NAMALWA (cell line): ENCODE measurements around the gene PDE8B.
A peak's percentile ranks its signal among the peaks of the same experiment; 100 is the strongest.

Experiments
- DNase-seq: peaks from one replicate; pipeline ENCODE4 v3.0.0-alpha.2; 2015; ENCODE audit warnings: low spot score

PDE8B gene

DNA sequence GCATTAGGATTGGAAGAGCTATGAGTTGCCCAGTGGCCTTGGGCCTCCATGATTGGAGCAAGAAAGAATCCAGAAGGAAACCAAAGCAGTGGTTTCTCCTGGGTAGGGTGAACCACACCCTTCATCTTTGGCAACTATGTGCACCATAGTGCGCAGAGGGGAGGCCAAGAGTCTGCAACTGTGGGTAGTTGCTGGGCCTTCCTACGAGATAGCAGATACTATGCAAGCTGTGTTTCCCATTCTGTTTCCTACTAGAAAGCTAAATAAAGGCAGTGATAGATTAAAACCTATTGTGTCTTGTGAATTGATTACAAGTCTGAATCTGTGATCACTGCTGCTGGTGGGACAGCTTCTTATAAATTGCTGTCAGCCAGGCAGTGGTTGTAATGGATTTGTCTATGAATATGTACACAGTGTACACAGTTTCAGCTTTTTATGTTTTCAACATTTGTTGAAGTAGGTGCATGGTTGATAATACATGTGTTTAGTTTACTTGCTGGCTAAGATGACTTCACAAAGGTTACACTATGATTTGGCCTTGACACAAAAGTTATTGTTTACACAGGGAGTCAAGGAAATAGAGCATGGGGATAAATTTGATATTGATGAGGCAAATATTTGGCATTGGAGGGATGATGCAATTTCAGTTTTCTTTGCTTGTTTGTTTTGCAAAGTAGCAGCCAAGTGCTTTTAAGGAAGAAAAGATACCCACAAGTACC is 23.7 kb upstream of the PDE8B start:
- DNase-seq = no peak

DNA sequence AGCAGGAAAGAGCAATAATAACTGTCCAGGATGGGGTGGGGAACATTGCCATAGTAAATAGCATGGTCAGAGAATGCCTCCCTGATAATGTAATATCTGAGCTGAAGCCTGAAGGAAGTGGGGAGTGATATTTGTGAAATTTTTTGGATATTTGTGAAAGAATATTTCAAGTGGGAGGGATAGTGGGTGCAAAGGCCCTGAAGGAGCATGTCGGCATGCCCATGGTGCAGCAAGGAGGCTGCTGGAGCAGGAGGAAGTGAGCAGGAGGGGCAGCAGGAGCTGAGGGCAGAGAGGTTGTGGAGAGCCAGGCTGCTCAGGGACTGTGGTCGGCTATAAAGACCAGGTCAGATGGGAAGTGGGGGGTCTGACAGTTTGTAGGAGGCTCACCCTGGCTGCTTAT is 21.1 kb upstream of the PDE8B start:
- no peak for DNase-seq

DNA sequence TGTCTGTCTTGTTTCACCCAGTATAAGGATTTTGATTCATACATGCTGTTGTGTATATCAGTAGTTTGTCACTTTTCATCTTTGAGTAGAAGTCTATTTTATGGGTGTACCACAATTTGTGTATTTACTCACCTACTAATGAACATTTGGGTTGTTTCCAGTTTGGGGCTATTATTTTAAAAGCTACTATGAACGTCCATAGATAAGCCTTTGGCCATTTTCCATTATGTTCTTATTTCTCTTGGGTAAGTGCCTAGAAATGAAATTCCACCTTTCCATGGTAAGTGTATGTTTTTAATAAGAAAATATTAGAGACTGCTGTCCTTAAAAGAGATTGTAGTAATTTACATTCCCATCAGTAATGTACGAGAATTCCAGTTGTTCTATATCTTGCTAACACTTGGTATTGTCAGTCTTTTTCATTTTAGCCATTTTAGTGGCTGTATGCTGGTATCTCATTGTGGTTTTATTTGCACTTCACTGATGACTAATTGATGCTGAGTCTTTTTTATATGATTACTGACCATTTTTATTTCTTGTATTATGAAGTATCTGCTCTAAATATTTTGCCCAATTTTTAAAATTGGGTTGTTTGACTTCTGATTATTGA is 17.9 kb upstream of the PDE8B start:
- no peak for DNase-seq

DNA sequence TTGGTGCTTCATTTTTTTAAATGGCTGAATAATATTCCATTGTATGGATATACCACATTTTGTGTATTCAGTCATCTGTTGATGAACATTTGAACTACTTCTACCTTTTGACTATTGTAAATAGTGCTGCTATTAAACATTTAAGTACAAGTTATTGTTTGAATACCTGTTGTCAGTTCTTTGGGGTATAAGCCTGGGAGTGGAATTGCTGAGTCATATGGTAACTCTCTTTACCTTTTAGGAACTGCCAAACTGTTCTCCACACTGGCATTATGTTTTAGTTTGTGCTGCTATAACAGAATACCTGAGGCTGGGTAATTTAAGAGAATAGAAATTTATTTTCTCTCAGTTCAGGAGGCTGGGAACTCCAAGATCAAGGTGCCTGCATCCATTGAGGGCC is 15.7 kb upstream of the PDE8B start:
- no peak for DNase-seq

DNA sequence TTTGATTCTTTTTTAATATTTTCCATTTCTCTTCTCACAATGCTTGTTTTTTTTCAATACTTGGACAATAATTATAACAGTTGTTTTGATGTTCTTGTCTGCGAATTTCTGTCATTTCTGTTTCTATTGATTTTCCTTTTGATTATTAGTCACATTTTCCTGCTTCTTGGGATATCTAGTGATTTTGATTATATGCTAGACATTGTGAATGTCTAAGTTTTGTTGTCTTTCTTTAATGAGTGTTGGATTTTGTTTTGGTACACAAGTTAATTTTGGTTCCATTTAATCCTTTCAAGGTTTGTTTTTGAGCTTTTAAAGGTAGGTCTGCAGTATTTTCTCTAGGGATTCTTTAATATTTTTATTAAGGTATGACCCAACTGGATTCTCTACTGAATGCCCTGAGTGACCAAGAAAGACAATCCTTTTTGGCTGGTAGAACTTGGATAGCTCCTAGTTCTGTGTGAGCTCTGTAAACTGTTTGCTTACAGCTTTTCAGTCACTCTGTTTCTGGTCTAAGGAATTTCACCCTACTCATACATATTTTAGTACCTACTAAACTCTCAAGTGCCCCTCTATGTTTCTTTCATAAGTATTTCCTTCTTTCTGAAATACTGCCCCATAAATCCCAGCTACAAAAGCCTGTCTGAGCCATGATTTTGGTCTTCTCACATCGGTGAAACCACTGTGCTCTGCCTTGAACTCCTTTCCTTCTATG is 12.5 kb upstream of the PDE8B start:
- no peak for DNase-seq

DNA sequence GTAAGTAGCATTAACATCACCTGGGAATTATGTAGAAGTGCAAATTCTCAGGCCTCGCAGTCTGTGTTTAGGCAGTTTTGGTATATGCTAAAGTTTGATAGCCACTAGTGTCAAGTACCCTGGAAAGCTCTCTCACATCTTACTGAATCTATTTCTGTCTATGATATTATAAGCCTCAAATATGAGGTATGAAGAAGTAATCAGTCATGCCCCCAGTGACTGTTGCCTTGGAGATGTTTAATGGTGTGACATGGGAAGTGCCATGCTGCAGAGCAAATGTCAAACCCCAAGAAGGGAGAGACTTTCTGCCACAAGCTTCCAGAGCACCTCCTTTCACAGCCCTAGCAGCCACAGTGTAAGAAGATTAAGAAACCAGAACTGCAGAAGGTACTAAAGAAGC is 9.8 kb upstream of the PDE8B start:
- no peak for DNase-seq

DNA sequence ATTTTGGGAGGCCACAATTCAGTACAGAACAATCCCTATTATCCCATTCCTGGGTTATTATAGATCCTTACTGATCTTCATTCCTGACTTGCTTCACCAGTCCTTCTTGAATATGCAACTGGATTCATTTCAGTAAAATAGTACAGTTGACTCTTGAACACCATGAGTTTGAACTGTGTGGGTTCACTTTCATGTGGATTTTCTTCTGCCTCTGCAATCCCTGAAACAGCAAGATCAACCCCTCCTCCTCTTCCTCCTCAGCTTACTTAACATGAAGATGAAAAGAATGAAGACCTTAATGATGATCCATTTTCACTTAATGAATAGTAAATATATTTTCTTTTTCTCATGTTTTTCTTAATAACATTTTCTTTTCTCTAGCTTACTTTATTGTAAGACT is 8.3 kb upstream of the PDE8B start:
- DNase-seq = no peak

DNA sequence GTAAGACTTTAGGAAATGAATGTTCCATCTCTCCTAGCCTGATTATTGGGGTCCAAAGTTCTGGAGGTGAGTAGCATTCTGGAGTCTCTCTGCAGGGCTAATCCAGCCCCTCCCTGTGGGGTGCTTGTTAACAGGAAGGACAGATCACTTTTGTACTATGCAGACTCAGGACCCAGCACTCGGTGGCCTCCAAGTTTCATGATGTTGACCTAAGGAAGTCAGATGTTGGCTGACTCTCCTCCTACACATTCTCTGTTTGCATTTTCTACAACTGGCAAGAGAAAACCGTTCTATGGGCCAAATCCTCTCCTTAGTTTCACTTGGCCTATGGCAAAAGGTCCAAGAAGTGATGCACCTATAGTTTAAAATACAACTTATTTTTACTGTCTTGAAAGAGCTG is 5.5 kb upstream of the PDE8B start:
- DNase-seq = no peak

DNA sequence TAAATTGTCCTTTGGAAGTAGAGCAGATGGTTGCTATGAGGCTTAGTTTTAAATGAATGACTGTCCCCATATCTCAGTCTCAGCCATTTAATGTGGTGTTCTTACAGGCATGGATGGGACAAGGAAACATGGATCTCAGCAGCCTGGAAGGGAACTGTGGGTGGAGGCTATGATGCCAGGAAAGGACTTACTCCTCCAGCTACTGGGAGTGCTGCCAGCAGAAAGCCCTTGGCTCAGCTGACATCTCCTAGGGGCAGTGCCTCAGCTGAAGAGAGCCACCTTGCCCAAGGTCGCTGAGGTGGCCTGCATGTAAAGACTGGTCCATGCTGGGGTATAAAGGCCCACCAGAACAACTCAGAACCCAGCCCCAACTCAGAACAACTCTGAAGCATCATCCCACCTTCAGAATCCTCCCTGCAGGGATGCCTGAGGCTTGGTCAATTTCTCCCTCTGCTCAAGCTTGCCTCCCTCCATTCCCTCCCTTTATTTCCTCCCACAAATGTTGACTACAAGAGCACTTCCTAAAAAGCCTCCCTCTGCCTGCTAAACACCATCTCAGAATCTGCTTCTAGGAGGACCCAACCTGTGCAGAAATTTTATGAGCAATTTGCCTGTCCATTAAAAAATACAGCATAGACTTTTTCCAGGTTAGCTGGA is 1.8 kb upstream of the PDE8B start:
- no peak for DNase-seq

DNA sequence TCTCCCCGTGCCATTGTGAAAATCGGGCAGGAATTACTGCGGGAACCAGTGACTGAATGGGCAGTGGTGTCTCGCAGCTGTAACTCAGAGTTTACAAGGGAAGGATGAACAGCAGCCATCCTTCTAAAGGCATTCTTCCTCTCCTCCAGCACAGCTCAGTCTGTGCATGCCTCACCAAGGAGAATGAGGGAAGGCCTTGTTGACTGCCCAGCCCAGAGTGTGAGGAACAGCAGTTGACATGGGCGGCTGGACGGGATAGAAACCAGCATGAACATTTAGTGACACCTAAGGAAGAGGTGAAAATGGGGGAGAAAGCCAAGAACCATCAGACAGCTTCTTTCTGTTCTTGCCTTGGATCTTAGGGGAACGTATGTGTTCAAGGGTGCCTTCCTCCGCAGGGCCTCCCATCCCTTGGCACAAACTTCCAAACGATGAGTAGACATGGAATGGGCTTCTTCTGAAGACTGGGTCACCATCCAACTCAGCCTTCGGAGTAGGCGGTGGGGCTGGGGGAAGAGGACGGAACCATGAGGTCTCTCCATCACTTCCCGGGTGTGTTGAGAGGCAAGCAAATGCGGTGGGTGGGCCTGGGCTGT is 887 bp upstream of the PDE8B start:
- DNase-seq = no peak

DNA sequence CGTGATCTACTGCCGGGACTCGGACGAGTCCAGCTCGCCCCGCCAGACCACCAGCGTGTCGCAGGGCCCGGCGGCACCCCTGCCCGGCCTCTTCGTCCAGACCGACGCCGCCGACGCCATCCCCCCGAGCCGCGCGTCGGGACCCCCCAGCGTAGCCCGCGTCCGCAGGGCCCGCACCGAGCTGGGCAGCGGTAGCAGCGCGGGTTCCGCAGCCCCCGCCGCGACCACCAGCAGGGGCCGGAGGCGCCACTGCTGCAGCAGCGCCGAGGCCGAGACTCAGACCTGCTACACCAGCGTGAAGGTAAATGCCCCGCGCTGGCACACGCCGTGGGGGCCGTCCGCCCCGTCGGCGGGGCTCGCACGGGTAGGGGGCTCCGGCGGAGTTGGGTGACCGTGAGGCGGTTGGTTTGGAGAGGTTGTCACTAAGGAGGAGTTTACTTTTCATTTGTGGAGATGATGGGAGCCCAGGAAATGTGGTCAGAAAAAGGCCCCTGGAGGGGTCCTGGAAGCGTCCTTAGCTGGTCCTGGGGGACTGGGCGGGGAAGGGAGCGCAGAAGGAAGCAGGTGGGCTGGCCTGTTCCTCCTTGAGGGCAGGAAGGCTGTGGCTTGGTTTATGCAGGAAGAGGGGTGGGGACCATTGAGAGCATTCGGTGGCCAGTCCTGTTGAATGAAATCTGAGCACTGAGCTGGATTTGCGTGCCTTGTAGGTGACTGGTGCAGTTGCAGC is 647 bp downstream of the PDE8B start:
- no peak for DNase-seq

DNA sequence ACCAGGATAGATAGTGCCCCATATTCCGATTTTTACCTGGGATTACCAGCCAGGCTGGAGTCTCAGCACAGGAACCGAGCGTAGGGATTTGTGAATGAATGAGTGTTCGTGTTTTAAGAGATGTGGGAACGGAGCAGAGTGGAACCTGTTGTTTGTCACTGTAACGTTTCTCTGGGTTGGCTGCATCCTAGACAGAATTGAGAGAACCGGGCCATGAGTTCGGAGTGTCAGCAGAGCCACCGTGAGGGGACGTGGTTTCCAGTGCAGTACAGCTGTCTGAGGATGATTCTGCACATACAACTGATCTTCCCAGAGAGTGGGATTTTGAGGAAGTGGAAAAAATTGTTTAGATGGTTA is 1.2 kb downstream of the PDE8B start:
- no peak for DNase-seq

DNA sequence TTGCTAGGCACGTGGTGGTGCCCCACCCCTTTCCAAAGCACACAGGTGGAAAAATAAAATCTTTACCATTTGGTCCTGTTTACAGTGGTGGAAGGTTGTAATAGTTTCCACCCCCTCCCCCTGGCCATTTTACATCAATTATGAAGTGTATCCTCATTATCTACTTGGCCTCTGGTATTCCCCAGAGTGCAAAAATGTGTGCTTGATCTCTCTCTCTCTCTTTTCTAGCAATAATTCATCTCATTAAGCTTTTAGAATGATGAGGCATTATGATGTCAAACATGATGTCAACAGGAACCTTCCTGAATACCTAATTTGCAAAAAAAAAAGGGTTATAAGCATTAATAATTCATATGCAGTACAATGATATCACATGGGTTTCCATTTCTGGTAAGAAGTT is 3.1 kb downstream of the PDE8B start:
- DNase-seq = no peak

DNA sequence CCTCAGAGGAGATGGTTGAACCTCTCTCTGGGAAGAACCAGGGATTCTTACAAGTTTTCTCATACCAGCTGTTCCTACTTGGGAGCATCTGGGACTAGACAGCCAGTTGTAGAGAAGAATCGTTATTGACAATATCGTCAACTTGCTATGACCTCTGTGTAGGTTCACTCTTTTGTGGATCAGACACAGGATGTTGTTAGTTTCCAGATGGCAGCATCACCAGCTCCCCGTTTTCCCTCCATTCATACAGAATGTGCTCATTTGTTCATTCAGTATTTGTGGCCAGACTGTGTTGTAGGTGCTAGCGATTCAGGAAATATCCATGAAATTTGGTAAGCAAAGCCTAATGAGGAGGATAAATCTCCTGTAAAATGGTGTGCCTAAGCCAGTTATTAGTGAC is 3.7 kb downstream of the PDE8B start:
- DNase-seq = no peak

DNA sequence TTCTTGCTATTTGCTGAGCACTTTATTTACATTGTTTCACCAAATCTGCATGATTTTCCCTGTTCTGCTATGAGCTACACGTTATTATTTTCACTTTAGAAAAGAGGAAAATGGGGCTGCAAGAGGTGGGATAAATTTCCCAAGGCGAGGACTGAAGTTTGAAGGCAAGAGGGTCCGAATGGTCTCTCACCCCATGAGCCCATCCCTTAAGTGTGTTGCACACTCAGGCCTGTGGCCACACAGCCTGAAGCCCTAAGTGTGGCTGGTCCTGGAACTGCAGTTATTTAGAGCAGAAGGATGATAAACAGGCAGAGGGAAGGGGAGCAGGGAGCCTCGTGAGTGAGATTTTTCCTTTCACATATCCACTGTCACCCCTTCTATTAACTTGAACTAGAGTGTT is 7.8 kb downstream of the PDE8B start:
- DNase-seq = peak; percentile 31

DNA sequence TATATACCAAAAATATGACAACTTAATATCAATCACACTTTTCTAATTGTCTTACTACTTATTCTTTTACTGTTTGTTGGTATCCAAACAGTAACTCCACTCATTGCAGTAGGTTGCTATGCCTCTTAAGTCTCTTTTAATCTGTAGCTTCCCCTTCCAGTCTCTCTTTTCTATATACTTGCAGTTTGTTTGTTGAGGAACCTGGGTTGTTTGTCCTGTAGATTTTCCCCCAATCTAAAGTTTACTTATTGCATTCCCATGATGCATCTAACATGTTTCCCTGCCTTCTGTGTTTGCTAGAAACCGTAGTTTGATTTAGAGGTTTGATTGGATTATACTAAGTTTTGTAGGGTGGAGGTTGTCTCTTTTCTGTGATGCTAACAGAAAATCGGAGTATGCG is 10.6 kb downstream of the PDE8B start:
- DNase-seq = no peak

DNA sequence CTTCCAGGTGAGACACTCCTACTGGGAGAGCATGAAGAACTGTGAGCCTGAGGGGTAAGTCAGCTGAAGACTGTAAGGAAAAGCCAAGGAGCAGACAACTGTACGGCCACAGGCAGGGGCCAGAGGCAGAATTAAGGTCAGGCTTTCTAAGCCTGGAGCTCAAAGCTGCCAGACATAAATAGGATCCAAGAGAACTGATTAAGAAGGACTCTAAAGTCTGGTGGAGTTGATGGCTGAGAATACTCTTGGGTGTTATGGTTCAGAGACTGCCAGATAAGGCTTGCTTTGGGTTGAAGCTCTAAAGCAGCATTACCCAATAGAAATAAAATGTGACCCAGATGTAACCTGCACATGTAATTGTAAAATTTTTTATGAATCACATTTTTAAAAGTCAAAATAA is 12.2 kb downstream of the PDE8B start:
- DNase-seq = no peak

DNA sequence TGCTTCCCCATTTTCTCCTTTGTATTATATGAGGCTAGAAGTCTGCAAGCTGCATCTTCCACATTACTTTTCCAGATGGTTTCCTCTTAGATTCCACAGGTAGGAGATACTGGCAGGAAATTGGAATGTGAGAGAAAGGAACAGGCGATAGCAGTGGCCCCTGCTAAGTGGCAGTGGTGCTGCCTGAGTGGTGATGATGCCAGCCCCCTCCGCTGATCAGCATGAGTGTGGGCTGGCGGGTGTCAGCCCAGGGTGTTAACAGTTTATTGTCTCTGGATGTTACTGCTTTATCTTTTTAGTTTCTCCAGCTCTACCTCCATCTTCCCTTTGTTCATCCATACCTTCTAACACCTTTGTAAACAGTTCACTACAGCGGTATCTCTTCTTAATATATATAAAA is 13.2 kb downstream of the PDE8B start:
- no peak for DNase-seq

DNA sequence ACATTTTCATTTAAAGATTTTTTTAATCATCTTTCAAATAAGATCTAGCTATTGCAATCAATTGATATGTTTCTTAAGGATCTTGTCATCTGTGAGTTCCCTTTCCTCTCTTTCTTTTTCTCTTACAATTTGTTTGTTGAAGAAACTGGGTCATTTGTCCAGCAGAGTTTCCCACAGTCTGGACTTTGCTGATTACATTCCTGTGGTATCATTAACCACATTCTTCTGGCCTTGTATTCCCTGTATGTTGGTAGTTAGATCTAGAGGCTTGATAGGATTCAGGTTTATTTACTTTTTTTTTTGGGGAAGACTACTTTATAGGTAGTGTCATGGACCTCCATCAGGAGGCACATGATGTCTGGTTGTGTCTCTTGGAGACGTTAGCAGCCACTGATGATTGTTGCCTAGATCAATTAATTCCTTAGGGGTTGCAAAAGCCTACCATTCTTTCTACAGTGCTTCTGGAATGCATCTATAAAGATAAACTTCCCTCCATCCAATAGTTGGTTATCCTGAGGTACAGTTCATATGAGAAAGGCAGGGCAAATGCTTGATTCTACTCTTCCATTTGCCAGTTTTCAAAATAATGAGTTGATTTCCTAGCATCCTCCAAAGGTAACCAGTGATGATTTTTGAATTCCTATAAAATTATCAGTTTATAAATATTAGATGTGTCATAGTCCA is 14.3 kb downstream of the PDE8B start:
- no peak for DNase-seq

DNA sequence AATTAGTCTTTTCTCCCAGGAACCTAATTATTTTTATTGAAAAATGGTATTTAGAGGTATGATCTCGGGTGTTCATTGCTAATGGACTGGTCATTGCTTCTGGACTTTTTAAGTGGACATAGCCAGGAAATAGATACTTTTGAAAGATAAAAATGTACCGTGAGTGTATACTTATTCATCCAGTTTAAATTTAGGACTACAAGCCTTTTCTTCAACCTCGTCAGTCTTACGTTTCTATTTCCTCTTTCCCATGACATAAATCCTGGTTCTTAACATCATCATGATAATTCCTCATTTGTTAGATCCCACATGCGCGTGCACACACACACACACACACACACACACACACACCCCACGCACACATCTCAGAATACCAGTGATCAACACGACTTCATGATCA is 15.1 kb downstream of the PDE8B start:
- DNase-seq = no peak

DNA sequence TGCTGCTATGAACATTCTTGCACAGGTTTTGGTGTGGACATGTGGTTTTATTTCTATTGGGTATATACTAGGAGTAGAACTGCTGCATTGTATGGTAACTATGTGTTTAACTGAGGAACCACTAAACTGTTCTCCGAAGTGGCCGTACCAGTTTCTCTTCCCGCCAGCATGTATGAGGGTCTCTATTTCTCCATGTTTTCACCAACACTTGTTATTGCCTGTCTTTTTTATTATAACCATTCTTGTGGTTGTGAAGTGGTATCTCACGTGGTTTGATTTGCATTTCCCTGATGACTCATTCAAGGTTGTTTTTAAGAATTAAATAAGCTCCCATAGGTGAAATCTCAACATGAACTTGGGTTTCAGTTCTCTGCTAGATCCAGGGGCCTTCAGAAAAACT is 19.4 kb downstream of the PDE8B start:
- DNase-seq = no peak
